A549 (cell line): ENCODE data around the gene TRMT2B. TPM values are rescaled to one million over a fixed set of nuclear protein-coding genes. Genes with fewer than 3 reads are reported as not detected.

Experiments used
- ATAC-seq, 2 experiments: fragments of 200-7000 bp in 1 of 2; fragments of >200 bp in 1 of 2; cut with Nextera tagmentation in 1 of 2; cut with Tn5 transposase in 1 of 2; 3 replicates each; pipeline versions ENCODE4 v1.8.0 to v1.9.1; 2018 to 2020; ENCODE audit warnings: mild to moderate bottlenecking in 1 of 2, moderate library complexity in 1 of 2
- CTCF ChIA-PET: fragments of 300-600 bp; sonication (Branson Sonifier 250); formaldehyde crosslinking; extraction: SDS; loops from one replicate; lab custom pipeline; 2021; ENCODE audit warnings: antibody characterized with exemption, inconsistent platforms; lab: Yijun Ruan, JAX
- POLR2A ChIA-PET: fragments of 350-600 bp; formaldehyde crosslinking; extraction: SDS; loops from one replicate; lab custom pipeline; 2021; ENCODE audit warnings: antibody characterized with exemption, inconsistent platforms; lab: Yijun Ruan, JAX
- DNase-seq, 2 experiments: peaks; one replicate each; pipeline versions ENCODE4 v3.0.0 to v3.0.0-alpha.2; 2011 to 2016; ENCODE audit warnings: low read depth in 1 of 2, low spot score in 1 of 2
- FAIRE-seq: peaks from 2 replicates; lab custom pipeline; 2011; peaks lifted over from hg19 to GRCh38; lab: Jason Lieb, UNC
- H3K27ac ChIP-seq, 2 experiments: fragments of >200 bp; sonication (Bioruptor Twin); formaldehyde crosslinking; 3 replicates each; pipeline ENCODE4 v1.5.1; 2016 to 2017
- H3K4me1 ChIP-seq: fragments of >200 bp; sonication (Bioruptor Twin); formaldehyde crosslinking; 3 replicates; pipeline ENCODE4 v1.6.1; 2016
- H3K4me2 ChIP-seq: fragments of >200 bp; sonication (Bioruptor Twin); formaldehyde crosslinking; 3 replicates; pipeline ENCODE4 v1.6.1; 2016
- H3K4me3 ChIP-seq: fragments of >200 bp; sonication (Bioruptor Twin); formaldehyde crosslinking; 3 replicates; pipeline ENCODE4 v1.5.1; 2016
- H3K9me3 ChIP-seq: fragments of >200 bp; sonication (Bioruptor Twin); formaldehyde crosslinking; 3 replicates; pipeline ENCODE4 v1.6.1; 2016
- ATOH8 ChIP-seq: fragments of 250-450 bp; sonication (Bioruptor Pico); IDR thresholded peaks from 2 replicates; pipeline ENCODE4 v1.5.0; 2020; ENCODE audit warnings: low read depth, mild to moderate bottlenecking, moderate library complexity
- CBX2 ChIP-seq: fragments of 200-600 bp; sonication (generic); IDR thresholded peaks from 2 replicates; pipeline ENCODE4 v1.6.1; 2016; ENCODE audit warnings: low read depth, mild to moderate bottlenecking, borderline replicate concordance
- CEBPB ChIP-seq, 2 experiments: fragments of >200 bp in 1 of 2; sonication (Bioruptor Twin) in 1 of 2; formaldehyde crosslinking in 1 of 2; IDR thresholded peaks; 2 replicates each; pipeline ENCODE4 v1.6.1; 2012 to 2016
- CHD2 ChIP-seq: fragments of 150-350 bp; IDR thresholded peaks from 2 replicates; pipeline ENCODE4 v1.6.1; 2014; ENCODE audit warnings: low read length; ENCODE audit not compliant: partially characterized antibody
- EHF ChIP-seq: fragments of 250-450 bp; sonication (Bioruptor Pico); IDR thresholded peaks from 2 replicates; pipeline ENCODE4 v1.5.0; 2020; ENCODE audit warnings: mild to moderate bottlenecking
- ESRRA ChIP-seq: fragments of 150-350 bp; IDR thresholded peaks from 2 replicates; pipeline ENCODE4 v1.6.1; 2014; ENCODE audit warnings: mild to moderate bottlenecking, low read length, borderline replicate concordance
- FOXS1 ChIP-seq: fragments of 250-450 bp; sonication (Bioruptor Pico); IDR thresholded peaks from 2 replicates; pipeline ENCODE4 v1.5.0; 2020; ENCODE audit warnings: mild to moderate bottlenecking, moderate library complexity
- HDAC2 ChIP-seq: fragments of 200-600 bp; sonication (generic); IDR thresholded peaks from 2 replicates; pipeline ENCODE4 v1.6.1; 2016
- HES2 ChIP-seq: fragments of >200 bp; sonication (Bioruptor Twin); formaldehyde crosslinking; IDR thresholded peaks from 2 replicates; pipeline ENCODE4 v1.6.1; 2016
- KDM1A ChIP-seq: fragments of 200-600 bp; sonication (generic); IDR thresholded peaks from 2 replicates; pipeline ENCODE4 v1.6.1; 2016; ENCODE audit warnings: low read depth, mild to moderate bottlenecking
- NPAS2 ChIP-seq: fragments of 250-450 bp; sonication (Bioruptor Pico); IDR thresholded peaks from 2 replicates; pipeline ENCODE4 v1.8.0; 2022; ENCODE audit warnings: mild to moderate bottlenecking, moderate library complexity, borderline replicate concordance
- NR3C1 ChIP-seq: fragments of >200 bp; sonication (Bioruptor Twin); formaldehyde crosslinking; IDR thresholded peaks from 3 replicates; pipeline ENCODE4 v1.6.1; 2017
- PHF8 ChIP-seq: fragments of 200-600 bp; sonication (generic); IDR thresholded peaks from 2 replicates; pipeline ENCODE4 v1.6.1; 2016; ENCODE audit warnings: low read depth, mild to moderate bottlenecking, antibody characterized with exemption, moderate library complexity, borderline replicate concordance
- POLR2AphosphoS2 ChIP-seq: conservative IDR thresholded peaks from 2 replicates; pipeline ENCODE4 v1.6.1; 2012; ENCODE audit warnings: low read length, improper control_type of control experiment, inconsistent platforms
- SMC3 ChIP-seq: fragments of >200 bp; sonication (Bioruptor Twin); formaldehyde crosslinking; IDR thresholded peaks from 3 replicates; pipeline ENCODE4 v1.6.1; 2018; ENCODE audit warnings: inconsistent platforms
- TFCP2L1 ChIP-seq: fragments of 250-450 bp; sonication (Bioruptor Pico); IDR thresholded peaks from 2 replicates; pipeline ENCODE4 v1.5.0; 2021; ENCODE audit warnings: mild to moderate bottlenecking
- TP53 ChIP-seq: fragments of 250-450 bp; sonication (Bioruptor Pico); IDR thresholded peaks from 2 replicates; pipeline ENCODE4 v1.5.0; 2021; ENCODE audit warnings: mild to moderate bottlenecking, moderate library complexity
- ZFP36 ChIP-seq: fragments of 450-650 bp; IDR thresholded peaks from 2 replicates; pipeline ENCODE4 v1.6.1; 2014; ENCODE audit warnings: borderline replicate concordance; ENCODE audit not compliant: partially characterized antibody
- WGBS: methylation state at CpG from one replicate; pipeline ENCODE4 v1.1.6; 2017; ENCODE audit errors: missing lambda C conversion rate; 5-methylcytosine and 5-hydroxymethylcytosine counted together
- polyA plus RNA-seq, 4 experiments: library from polyadenylated mRNA; depleted of rRNA in 3 of 4; stranded (reverse); fragments of >200 nt; fragmentation: RNase III in 1 of 4; extraction: RNeasy Plus Mini Kit Qiagen cat#74134 plus additional on column Dnase treatment in 1 of 4; gene quantifications; 2 replicates in 3 of 4; 3 replicates in 1 of 4; pipeline ENCODE4 v1.2.3, GENCODE V29; 2011 to 2017
- TF ChIP-seq, protein P1 (sequence below): fragments of 450-650 bp; IDR thresholded peaks from 2 replicates; pipeline ENCODE4 v1.6.1; 2014; ENCODE audit warnings: antibody characterized with exemption

Gene TRMT2B
- polyA plus RNA-seq, 2 of the 4 experiments (the other 2 are of a cell fraction), result 14.2 to 29.1 TPM

DNA sequence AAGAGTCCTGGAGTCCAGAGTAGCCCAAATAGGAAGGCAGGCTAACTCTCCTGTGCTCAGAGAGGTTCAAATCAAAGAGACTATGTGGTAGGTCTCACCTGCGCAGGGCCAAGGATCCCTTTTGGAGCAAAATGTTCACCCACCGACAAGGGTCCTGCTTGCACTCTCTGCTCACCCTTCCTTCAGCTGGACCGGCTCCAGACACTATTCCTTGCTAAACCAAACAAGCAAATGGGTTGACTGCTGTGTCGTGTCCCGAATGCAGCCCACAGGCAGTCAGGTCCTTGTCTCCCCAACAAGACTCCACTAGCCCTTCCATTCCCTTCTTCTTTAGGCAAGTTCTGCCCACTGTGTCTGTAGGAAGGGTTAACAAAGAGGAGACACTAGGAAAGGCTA, 760 bp downstream of the TRMT2B start:
- peak overlapping the region; percentile 93 to 95 for H3K27ac ChIP-seq
- POLR2A ChIA-PET, result interaction anchor here (0.7 to 0.9 kb wide), 2 partner anchors 47 to 415 kb away, joined by 4 read pairs; partner anchors contain the start of gene CENPI
- H3K4me1 ChIP-seq, result no peaks in the 10 kb centered on the region
- peak overlapping the region; percentile 80 for H3K4me3 ChIP-seq
- TF ChIP-seq ZFP36 (no peak), NR3C1 (no peak), ATOH8 (no peak), POLR2AphosphoS2 (no peak), NPAS2 (CRISPR knock-in tag) (no peak), KDM1A (no peak), CBX2 (no peak), HES2 (no peak), TFCP2L1 (no peak), HDAC2 (no peak), PHF8 (no peak), SMC3 (no peak), EHF (CRISPR knock-in tag) (no peak), ESRRA (no peak)
- TF ChIP-seq, protein P1, sequence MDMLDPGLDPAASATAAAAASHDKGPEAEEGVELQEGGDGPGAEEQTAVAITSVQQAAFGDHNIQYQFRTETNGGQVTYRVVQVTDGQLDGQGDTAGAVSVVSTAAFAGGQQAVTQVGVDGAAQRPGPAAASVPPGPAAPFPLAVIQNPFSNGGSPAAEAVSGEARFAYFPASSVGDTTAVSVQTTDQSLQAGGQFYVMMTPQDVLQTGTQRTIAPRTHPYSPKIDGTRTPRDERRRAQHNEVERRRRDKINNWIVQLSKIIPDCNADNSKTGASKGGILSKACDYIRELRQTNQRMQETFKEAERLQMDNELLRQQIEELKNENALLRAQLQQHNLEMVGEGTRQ, result no peak
- CTCF ChIA-PET, result no interaction called here
- FAIRE-seq (no peak), DNase-seq (no peak), ATAC-seq (peak; percentile 7; a peak in 3 of 6 replicates)
- H3K4me2 ChIP-seq, result peak overlapping the region; percentile 77
- 4% methylated on average over 4 of the region's 5 CpGs for WGBS
- H3K9me3 ChIP-seq, result no peaks in the 10 kb centered on the region

GRCh38 chrX:101040197-101040596, 11.7 kb downstream of the TRMT2B start:
- POLR2A ChIA-PET, result no interaction called here
- Histone ChIP-seq H3K4me3 (no peak overlapping the region), H3K4me1 (no peaks in the 10 kb centered on the region), H3K27ac (no peak overlapping the region), H3K9me3 (no peaks in the 10 kb centered on the region), H3K4me2 (no peak overlapping the region)
- DNase-seq (no peak), FAIRE-seq (peak; percentile 72), ATAC-seq (no peak)
- no peak for TF ChIP-seq FOXS1 (CRISPR knock-in tag)
- no peak for TF ChIP-seq TP53
- CTCF ChIA-PET, result interaction anchor here (0.7 kb wide), 1 partner anchor 146 kb away, joined by 5 read pairs; no protein-coding TSS in a partner anchor
- WGBS, result 88% methylated on average over 4 of the region's 4 CpGs

- CTCF ChIA-PET, result no interaction called here
- H3K4me3 ChIP-seq, result no peak overlapping the region
- H3K4me2 ChIP-seq, result no peak overlapping the region
- H3K4me1 ChIP-seq, result no peaks in the 10 kb centered on the region
- FAIRE-seq (no peak), DNase-seq (no peak), ATAC-seq (no peak)
- H3K9me3 ChIP-seq, result no peaks in the 10 kb centered on the region
- POLR2A ChIA-PET, result no interaction called here
- TF ChIP-seq CEBPB (IDR thresholded peaks at IDR 0.05) (no peak), POLR2AphosphoS2 (no peak), CHD2 (no peak)
- H3K27ac ChIP-seq, result no peak overlapping the region
Observed at GRCh38 chrX:101037231-101037630, 14.7 kb downstream of the TRMT2B start.

- CTCF ChIA-PET, result no interaction called here
- Histone ChIP-seq H3K4me2 (no peak overlapping the region), H3K9me3 (no peaks in the 10 kb centered on the region), H3K4me3 (no peak overlapping the region), H3K4me1 (no peaks in the 10 kb centered on the region), H3K27ac (no peak overlapping the region)
- POLR2A ChIA-PET, result no interaction called here
- ATAC-seq (no peak), FAIRE-seq (no peak), DNase-seq (no peak)
- 88% methylated on average over 1 of the region's 1 CpG for WGBS
- TF ChIP-seq, protein P1, result no peak
- TF ChIP-seq NR3C1, result no peak
- TF ChIP-seq PHF8, result no peak
Observed at GRCh38 chrX:101029665-101030064, 22.2 kb downstream of the TRMT2B start.
